Neural crest cell (in vitro differentiated cells): ENCODE measurements around the gene ADAMTS16. TPM values are rescaled to one million over a fixed set of nuclear protein-coding genes. Genes with fewer than 3 reads are reported as not detected.

Experiments used
- DNase-seq: peaks from one replicate; pipeline ENCODE4 v3.0.0; 2021; ENCODE audit warnings: low read depth, mixed read lengths, low spot score
- H3K27ac Mint-ChIP-seq: one replicate; pipeline ENCODE4 v1.8.0; 2021; ENCODE audit warnings: mild to moderate bottlenecking, mixed read lengths; ENCODE audit not compliant: unreplicated experiment
- H3K27me3 Mint-ChIP-seq: 2 replicates; pipeline ENCODE4 v1.8.0; 2021; ENCODE audit warnings: low read depth, mild to moderate bottlenecking, mixed read lengths
- H3K36me3 Mint-ChIP-seq: 2 replicates; pipeline ENCODE4 v1.8.0; 2021; ENCODE audit warnings: low read depth, mild to moderate bottlenecking, mixed read lengths
- H3K4me1 Mint-ChIP-seq: 2 replicates; pipeline ENCODE4 v1.8.0; 2021; ENCODE audit warnings: mixed read lengths
- H3K4me3 Mint-ChIP-seq: one replicate; pipeline ENCODE4 v1.8.0; 2021; ENCODE audit warnings: mild to moderate bottlenecking, mixed read lengths
- H3K9me3 Mint-ChIP-seq: 2 replicates; pipeline ENCODE4 v1.8.0; 2021; ENCODE audit warnings: mixed read lengths
- total RNA-seq: library from RNA; stranded (reverse); gene quantifications from 2 replicates; pipeline ENCODE4 v1.2.1, GENCODE V29; 2021
- TF ChIP-seq, protein P1 (sequence below): fragments of 200-600 bp; sonication (generic); conservative IDR thresholded peaks from 2 replicates; pipeline ENCODE4 v1.5.0; 2021; ENCODE audit warnings: antibody characterized with exemption, mild to moderate bottlenecking

ADAMTS16 gene
- total RNA-seq, 1 donor from 2014 or later = 1.7 TPM

DNA sequence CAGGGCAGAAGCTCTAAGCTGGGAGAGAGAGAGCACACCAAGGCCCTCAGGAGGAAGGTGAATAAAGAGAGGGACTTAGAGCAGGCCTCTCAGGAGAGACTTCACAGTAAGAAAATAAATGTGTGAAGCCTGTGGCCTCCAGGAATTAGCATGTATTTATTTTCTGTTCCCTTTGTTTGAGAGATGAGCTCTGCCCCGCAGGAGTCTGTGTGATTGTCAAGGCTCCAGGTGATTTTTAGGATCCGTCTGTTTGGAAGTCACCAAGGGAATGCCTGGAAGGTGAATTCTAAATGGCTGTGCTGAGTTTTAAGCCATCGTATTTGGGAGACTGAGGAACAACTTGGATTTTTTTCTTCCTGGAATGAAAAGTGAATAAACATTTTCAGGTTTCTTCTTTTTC is 174.0 kb downstream of the ADAMTS16 start:
- Mint-ChIP-seq H3K27me3 (no peaks in the 10 kb centered on the region), H3K27ac (no peak overlapping the region), H3K4me1 (peaks cover 27% of the 10 kb centered on the region), H3K36me3 (no peaks in the 10 kb centered on the region), H3K4me3 (no peak overlapping the region), H3K9me3 (no peaks in the 10 kb centered on the region)
- no peak for DNase-seq
- TF ChIP-seq, protein P1, sequence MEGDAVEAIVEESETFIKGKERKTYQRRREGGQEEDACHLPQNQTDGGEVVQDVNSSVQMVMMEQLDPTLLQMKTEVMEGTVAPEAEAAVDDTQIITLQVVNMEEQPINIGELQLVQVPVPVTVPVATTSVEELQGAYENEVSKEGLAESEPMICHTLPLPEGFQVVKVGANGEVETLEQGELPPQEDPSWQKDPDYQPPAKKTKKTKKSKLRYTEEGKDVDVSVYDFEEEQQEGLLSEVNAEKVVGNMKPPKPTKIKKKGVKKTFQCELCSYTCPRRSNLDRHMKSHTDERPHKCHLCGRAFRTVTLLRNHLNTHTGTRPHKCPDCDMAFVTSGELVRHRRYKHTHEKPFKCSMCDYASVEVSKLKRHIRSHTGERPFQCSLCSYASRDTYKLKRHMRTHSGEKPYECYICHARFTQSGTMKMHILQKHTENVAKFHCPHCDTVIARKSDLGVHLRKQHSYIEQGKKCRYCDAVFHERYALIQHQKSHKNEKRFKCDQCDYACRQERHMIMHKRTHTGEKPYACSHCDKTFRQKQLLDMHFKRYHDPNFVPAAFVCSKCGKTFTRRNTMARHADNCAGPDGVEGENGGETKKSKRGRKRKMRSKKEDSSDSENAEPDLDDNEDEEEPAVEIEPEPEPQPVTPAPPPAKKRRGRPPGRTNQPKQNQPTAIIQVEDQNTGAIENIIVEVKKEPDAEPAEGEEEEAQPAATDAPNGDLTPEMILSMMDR = no peak

DNA sequence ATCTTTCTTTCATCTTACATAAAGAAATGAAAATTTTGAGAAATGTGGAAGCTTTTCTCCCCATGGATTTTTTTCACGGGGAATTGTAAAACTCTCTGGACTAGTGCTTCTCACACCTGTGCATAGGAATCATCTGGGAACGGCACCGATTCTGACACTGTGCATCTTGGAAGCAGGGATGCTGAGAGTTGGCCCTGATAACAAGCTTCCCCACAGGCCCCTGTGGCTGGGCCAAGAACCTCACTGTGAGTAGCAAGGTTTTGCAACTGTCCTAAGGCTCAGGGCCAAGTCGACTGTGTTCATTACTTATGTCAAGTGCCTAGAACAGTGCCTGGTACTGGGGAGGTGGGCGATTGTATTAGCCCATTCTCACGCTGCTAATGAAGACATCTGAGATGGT is 174.5 kb downstream of the ADAMTS16 start:
- TF ChIP-seq, protein P1 = no peak
- no peaks in the 10 kb centered on the region for H3K36me3 Mint-ChIP-seq
- no peak overlapping the region for H3K27ac Mint-ChIP-seq

GRCh38 chr5:5315068-5315980 is 175.2 kb downstream of the ADAMTS16 start:
- no peaks in the 10 kb centered on the region for H3K9me3 Mint-ChIP-seq
- TF ChIP-seq, protein P1 = no peak
- H3K4me1 Mint-ChIP-seq = peaks cover 28% of the 10 kb centered on the region
- no peaks in the 10 kb centered on the region for H3K27me3 Mint-ChIP-seq
- no peaks in the 10 kb centered on the region for H3K36me3 Mint-ChIP-seq
- no peak overlapping the region for H3K27ac Mint-ChIP-seq
- H3K4me3 Mint-ChIP-seq = no peak overlapping the region
- DNase-seq = no peak

More for the DNA sequence above, 174.5 kb downstream of the ADAMTS16 start:
- H3K4me3 Mint-ChIP-seq = no peak overlapping the region
- no peak for DNase-seq
- no peaks in the 10 kb centered on the region for H3K27me3 Mint-ChIP-seq
- H3K9me3 Mint-ChIP-seq = no peaks in the 10 kb centered on the region
- H3K4me1 Mint-ChIP-seq = peaks cover 28% of the 10 kb centered on the region

DNA sequence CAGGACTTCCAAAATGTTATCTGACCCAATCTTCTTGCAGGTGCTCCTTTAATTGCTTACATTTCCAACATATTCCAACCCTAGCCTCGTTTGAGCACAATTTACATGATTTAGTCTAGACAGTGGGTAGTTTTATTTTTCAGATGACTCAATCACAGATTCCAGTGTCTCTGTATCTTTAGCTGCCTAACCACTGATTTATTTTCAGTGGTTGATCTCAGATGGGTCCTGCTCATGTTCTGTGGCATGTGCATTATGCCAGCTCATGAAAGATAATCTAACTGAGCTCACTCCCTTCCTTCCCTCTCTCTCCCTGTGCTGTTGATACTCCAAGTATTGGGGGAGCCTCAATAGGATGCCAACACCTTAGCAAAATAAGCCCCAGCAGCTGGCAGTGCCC is 176.2 kb downstream of the ADAMTS16 start:
- H3K9me3 Mint-ChIP-seq = peaks cover under 1% of the 10 kb centered on the region
- H3K4me1 Mint-ChIP-seq = peaks cover 24% of the 10 kb centered on the region
- TF ChIP-seq, protein P1 = no peak

GRCh38 chr5:5317976-5318375 is 177.8 kb downstream of the ADAMTS16 start:
- TF ChIP-seq, protein P1 = no peak
- DNase-seq = no peak
- no peak overlapping the region for H3K27ac Mint-ChIP-seq

More for the DNA sequence above, 176.2 kb downstream of the ADAMTS16 start:
- Mint-ChIP-seq H3K27me3 (no peaks in the 10 kb centered on the region), H3K4me3 (no peak overlapping the region), H3K36me3 (no peaks in the 10 kb centered on the region), H3K27ac (no peak overlapping the region)
- no peak for DNase-seq

More at GRCh38 chr5:5317976-5318375, 177.8 kb downstream of the ADAMTS16 start:
- Mint-ChIP-seq H3K36me3 (no peaks in the 10 kb centered on the region), H3K27me3 (no peaks in the 10 kb centered on the region), H3K4me1 (peaks cover 21% of the 10 kb centered on the region), H3K9me3 (peaks cover 4% of the 10 kb centered on the region), H3K4me3 (no peak overlapping the region)
